Measurements from ENCODE around the gene DNAAF2.
"Not testable (repeated sequence)": the region's sequence is repeated elsewhere in the genome, so short reads cannot be mapped to it uniquely, and the experiment has no call there.

Gene DNAAF2

GRCh38 chr14:49585803-49586672, 49.0 kb downstream of the DNAAF2 start, which contains the start of gene RPS29:
Gene RPS29 (minus strand): TSS chr14:49586380. CDS start chr14:49586346, 34 bp downstream.
- DNase-seq, result peak; percentile 88 to 99 (median 94)
- intact Hi-C loops (cut with DNase I), result loop anchor here (2.0 kb wide), 1 partner anchor 35 kb away; the partner anchor contains the start of genes MGAT2 and RPL36AL

GRCh38 chr14:49584981-49585640, 49.9 kb downstream of the DNAAF2 start:
- DNase-seq; intact Hi-C loops (cut with DNase I): not testable (repeated sequence)

- intact Hi-C loops (cut with DNase I), result no loop called here
- no peak for DNase-seq
Observed at GRCh38 chr14:49584058-49584457, 51.0 kb downstream of the DNAAF2 start.

- no peak for DNase-seq
- intact Hi-C loops (cut with DNase I), result no loop called here
Observed at GRCh38 chr14:49583629-49584028, 51.4 kb downstream of the DNAAF2 start.

- DNase-seq, result no peak
- intact Hi-C loops (cut with DNase I), result no loop called here
Observed at GRCh38 chr14:49582113-49582977, 52.7 kb downstream of the DNAAF2 start.

GRCh38 chr14:49581209-49582112, 53.6 kb downstream of the DNAAF2 start:
- intact Hi-C loops (cut with DNase I), result no loop called here

GRCh38 chr14:49579841-49580240, 55.2 kb downstream of the DNAAF2 start:
- no peak for DNase-seq
- intact Hi-C loops (cut with DNase I), result no loop called here

More at GRCh38 chr14:49581209-49582112, 53.6 kb downstream of the DNAAF2 start:
- no peak for DNase-seq

- DNase-seq, result no peak
- intact Hi-C loops (cut with DNase I), result no loop called here
Observed at GRCh38 chr14:49578141-49578540, 56.9 kb downstream of the DNAAF2 start.
